Heart right ventricle (tissue), 16 donors: Measurements from ENCODE around the gene CBFA2T2. TPM values are rescaled to one million over a fixed set of nuclear protein-coding genes. Genes with fewer than 3 reads are reported as not detected.

Experiments
- ATAC-seq, 8 donors: fragments of 200-7000 bp; cut with Tn5 transposase; one replicate each; pipeline ENCODE4 v1.9.1; 2020; ENCODE audit warnings: mild to moderate bottlenecking in 8 of 8, moderate library complexity in 8 of 8, moderate number of reproducible peaks in 1 of 8
- DNase-seq, 2 donors: peaks; one replicate each; pipeline ENCODE4 v3.0.0-alpha.2; 2020
- H3K27ac ChIP-seq, 10 donors: fragments of 200-600 bp; sonication (generic) in 2 of 10; one replicate each; pipeline versions ENCODE4 v1.5.0 to v1.8.0; 2020 to 2022; ENCODE audit warnings: mild to moderate bottlenecking in 3 of 10
- H3K27me3 ChIP-seq, 7 donors: fragments of 200-600 bp; one replicate each; pipeline ENCODE4 v1.8.0; 2021 to 2022; ENCODE audit warnings: mild to moderate bottlenecking in 2 of 7
- H3K36me3 ChIP-seq, 9 donors: fragments of 200-600 bp; sonication (generic) in 1 of 9; one replicate each; pipeline versions ENCODE4 v1.5.0 to v1.8.0; 2020 to 2022; ENCODE audit warnings: mild to moderate bottlenecking in 2 of 9
- H3K4me1 ChIP-seq, 9 donors: fragments of 200-600 bp; sonication (generic) in 1 of 9; one replicate each; pipeline versions ENCODE4 v1.5.0 to v1.8.0; 2020 to 2022; ENCODE audit warnings: mild to moderate bottlenecking in 4 of 9
- H3K4me3 ChIP-seq, 10 donors: fragments of 200-600 bp; sonication (generic) in 2 of 10; one replicate each; pipeline versions ENCODE4 v1.5.0 to v1.8.0; 2020 to 2022; ENCODE audit warnings: mild to moderate bottlenecking in 7 of 10, moderate library complexity in 2 of 10
- H3K9me3 ChIP-seq, 11 donors: fragments of 200-600 bp in 10 of 11; sonication (generic) in 2 of 11; one replicate each; pipeline versions ENCODE4 v1.5.0 to v1.8.0; 2013 to 2022; ENCODE audit warnings: mild to moderate bottlenecking in 2 of 11, control low read depth in 1 of 11, moderate library complexity in 1 of 11
- CTCF ChIP-seq, 9 donors: fragments of 200-600 bp; sonication (generic) in 2 of 9; IDR thresholded peaks; one replicate each; pipeline versions ENCODE4 v1.5.0 to v1.8.0; 2021 to 2022; ENCODE audit warnings: antibody characterized with exemption in 9 of 9, mild to moderate bottlenecking in 5 of 9, moderate library complexity in 1 of 9
- WGBS, 2 donors: extraction: QIAGEN DNeasy Blood & Tissue Kit; methylation state at CpG; one replicate each; pipeline ENCODE4 v1.1.7; 2013; ENCODE audit warnings: inconsistent platforms in 1 of 2; 5-methylcytosine and 5-hydroxymethylcytosine counted together
- intact Hi-C, 10 donors: fragments of 100-400 bp; cut with DNase I; formaldehyde crosslinking; loops; one replicate each; pipeline versions ENCODE4 v1.11.1 to v1.14.2; 2022
- polyA plus RNA-seq, 2 donors: library from polyadenylated mRNA; stranded (reverse); fragments of 200-250 nt; gene quantifications; one replicate each; pipeline ENCODE4 v1.2.3, GENCODE V29; 2013
- total RNA-seq, 10 donors: library from RNA; stranded (reverse); fragmentation: NEBNext Ultra II Directional in 3 of 10; extraction: Animal tissue kit (Norgen Biotek cat#: 25700) in 3 of 10; gene quantifications; one replicate each; pipeline versions ENCODE4 v1.2.1 to v1.2.4, GENCODE V29; 2021 to 2023
- donor health status: Arrhythmogenic right ventricular cardiomyopathy.
- donor health status: ischemic (EF 13 %, LVEDD 7.1; RV severe dilation, severe dysfunction).
- donor health status: healthy with polysubstance abuse.
- donor health status: DM: no; HTN: yes; CAD: no.
- donor health status: DM: no; HTN: no; CAD: no.
- donor health status: ischemic (EF 25% LVEDD 6.9; RV normal size, moderate dysfunction).
- donor health status: ischemic (EF 25% LVEDD 5.7; RV mildly dilated, moderate dysfunction).
- donor health status: healthy.
- donor health status: DM: yes; HTN: yes; CAD: no.
- donor health status: Ischemic cardiomyopathy.
- donor health status: ischemic (EF 35%, LVEDD 5.7; RV mildly dilated, moderate dysfunction).
- donor health status: nonischemic (EF 11% LVEDD 7.7; RV severe dilation, severe dysfunction).
- donor health status: DM: yes; HTN: yes; CAD: no.
- donor health status: PGD.
- donor health status: ischemic (EF 29% LVEDD 5.4; RV normal size, mild dysfunction).
- donor health status: nonischemic (EF 23%, LVEDD 6.1; RV moderate dilation, normal function).

CBFA2T2 gene
- total and polyA plus RNA-seq, 12 donors, result 3.5 to 13.3 (median 11.3) TPM

- no peak overlapping the region for H3K4me3 ChIP-seq
- intact Hi-C loops, result loop anchor here in 6 of 10 donors (5.0 to 10.0 kb wide), 4 partner anchors 189 to 256 kb away; no protein-coding TSS in a partner anchor
- H3K27me3 ChIP-seq, result no peaks in the 10 kb centered on the region
- TF ChIP-seq CTCF (IDR thresholded peaks at IDR 0.05), result no peak
- H3K4me1 ChIP-seq, result peaks cover 4 to 49% (median 37%) of the 10 kb centered on the region in 9 donors
- ATAC-seq (no peak), DNase-seq (no peak)
- H3K9me3 ChIP-seq, result no peaks in the 10 kb centered on the region
- H3K36me3 ChIP-seq, result peaks cover 0 to 9% (median 0%) of the 10 kb centered on the region in 9 donors
- 83 to 84% methylated on average over 10 of the region's 10 CpGs for WGBS, 2 donors
- H3K27ac ChIP-seq, result no peak overlapping the region
Observed at GRCh38 chr20:33650753-33651561, 161.1 kb downstream of the CBFA2T2 start.

GRCh38 chr20:33651562-33652048 is 161.7 kb downstream of the CBFA2T2 start:
- TF ChIP-seq CTCF (IDR thresholded peaks at IDR 0.05), result no peak
- H3K9me3 ChIP-seq, result no peaks in the 10 kb centered on the region
- H3K27me3 ChIP-seq, result no peaks in the 10 kb centered on the region
- ATAC-seq (no peak), DNase-seq (no peak)
- intact Hi-C loops, result loop anchor here in 7 of 10 donors (2.0 to 10.0 kb wide), 5 partner anchors 189 to 257 kb away; no protein-coding TSS in a partner anchor
- peaks cover 0 to 5% (median 0%) of the 10 kb centered on the region in 9 donors for H3K36me3 ChIP-seq
- peaks cover 4 to 48% (median 37%) of the 10 kb centered on the region in 9 donors for H3K4me1 ChIP-seq
- H3K4me3 ChIP-seq, result no peak overlapping the region
- no peak overlapping the region for H3K27ac ChIP-seq
- WGBS, 2 donors, result 73 to 82% methylated on average over 13 of the region's 13 CpGs

DNA sequence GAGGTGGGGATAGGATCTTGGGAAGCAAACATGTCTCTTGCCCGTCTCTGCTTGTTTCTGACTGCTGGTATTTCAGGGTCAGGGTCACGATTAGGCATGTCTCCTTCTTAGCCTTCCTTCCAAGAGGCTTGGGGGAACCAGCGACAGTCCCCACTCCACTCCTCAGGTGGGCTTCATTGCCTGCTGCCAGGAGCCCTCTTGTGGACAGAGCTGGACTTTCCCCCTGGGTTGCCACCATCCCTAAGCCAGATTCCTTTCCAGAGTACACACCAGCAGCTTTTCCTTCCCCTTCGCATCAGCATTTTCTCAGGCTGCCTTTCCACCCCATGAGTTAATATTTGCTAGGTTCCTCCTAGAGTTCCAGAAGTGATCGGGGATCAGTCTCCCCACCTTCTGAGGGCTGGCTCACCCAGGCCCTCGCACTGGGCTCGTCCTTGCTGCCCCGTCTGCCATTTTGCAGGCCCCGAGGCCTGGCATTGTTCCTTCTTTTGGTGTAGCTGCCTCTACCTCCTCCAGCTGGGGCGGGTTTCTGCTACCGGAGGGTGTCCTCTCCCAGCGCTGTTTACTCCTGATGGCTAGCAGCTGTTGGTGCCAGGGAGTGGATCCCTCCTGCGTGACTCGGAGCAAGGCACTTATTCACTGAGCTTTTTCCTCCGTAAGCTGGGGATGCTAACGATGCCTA is 163.5 kb downstream of the CBFA2T2 start:
- Histone ChIP-seq H3K27ac (peak overlapping the region in 1 of 10 donors; percentile 6), H3K9me3 (no peaks in the 10 kb centered on the region), H3K4me3 (peak overlapping the region in 5 of 10 donors; percentile 1 to 38 (median 21)), H3K27me3 (no peaks in the 10 kb centered on the region), H3K36me3 (peaks cover 0 to 20% (median 3%) of the 10 kb centered on the region in 9 donors), H3K4me1 (peaks cover 4 to 32% (median 23%) of the 10 kb centered on the region in 9 donors)
- intact Hi-C loops, result loop anchor here in 8 of 10 donors (1.0 to 10.0 kb wide), 6 partner anchors 191 to 259 kb away; no protein-coding TSS in a partner anchor
- WGBS, 2 donors, result 42 to 48% methylated on average over 16 of the region's 16 CpGs
- peak; percentile 48 to 75 (median 63) for ATAC-seq
- peak; percentile 51 to 80 (median 74) for TF ChIP-seq CTCF (IDR thresholded peaks at IDR 0.05)
- peak in 1 of 2 donors; percentile 60 for DNase-seq
